WTC11 (cell line): Measurements from ENCODE around the gene GPR68.

ENCODE experiments used
- HMGA2 ChIP-seq: fragments of 250-450 bp; sonication (Bioruptor Pico); IDR thresholded peaks from 2 replicates; pipeline ENCODE4 v1.4.0; 2021; ENCODE audit warnings: mild to moderate bottlenecking, moderate library complexity
- IRF2 ChIP-seq: sonication (generic); formaldehyde crosslinking; IDR thresholded peaks from 2 replicates; pipeline ENCODE4 v1.8.0; 2022; ENCODE audit warnings: low read depth, missing genetic modification reagents, borderline replicate concordance
- MYBL2 ChIP-seq: sonication (generic); formaldehyde crosslinking; IDR thresholded peaks from 2 replicates; pipeline ENCODE4 v1.8.1; 2023; ENCODE audit warnings: mild to moderate bottlenecking, moderate library complexity, missing genetic modification reagents
- NR3C1 ChIP-seq: sonication (generic); formaldehyde crosslinking; conservative IDR thresholded peaks from 2 replicates; pipeline ENCODE4 v1.8.1; 2023; ENCODE audit warnings: low read depth, mild to moderate bottlenecking, missing genetic modification reagents
- SMAD3 ChIP-seq: sonication (generic); formaldehyde crosslinking; IDR thresholded peaks from 2 replicates; pipeline ENCODE4 v1.8.0; 2022; ENCODE audit warnings: missing genetic modification reagents, mild to moderate bottlenecking, borderline replicate concordance
- TF ChIP-seq, protein P1 (sequence below): sonication (generic); formaldehyde crosslinking; conservative IDR thresholded peaks from 2 replicates; pipeline ENCODE4 v1.8.1; 2022; ENCODE audit warnings: mild to moderate bottlenecking, missing genetic modification reagents
- TF ChIP-seq, protein P2 (sequence below): fragments of 200-600 bp; IDR thresholded peaks from 2 replicates; pipeline ENCODE4 v1.8.0; 2022; ENCODE audit warnings: antibody characterized with exemption
- TF ChIP-seq, protein P3 (sequence below): sonication (generic); formaldehyde crosslinking; IDR thresholded peaks from 2 replicates; pipeline ENCODE4 v1.8.1; 2023; ENCODE audit warnings: mild to moderate bottlenecking, missing genetic modification reagents, moderate library complexity
- TF ChIP-seq, protein P4 (sequence below): sonication (generic); formaldehyde crosslinking; conservative IDR thresholded peaks from 2 replicates; pipeline ENCODE4 v1.8.1; 2023; ENCODE audit warnings: mild to moderate bottlenecking, low read depth, missing genetic modification reagents, moderate library complexity
- TF ChIP-seq, protein P5 (sequence below): sonication (generic); formaldehyde crosslinking; IDR thresholded peaks from 2 replicates; pipeline ENCODE4 v1.8.0; 2022; ENCODE audit warnings: mild to moderate bottlenecking, missing genetic modification reagents

DNA sequence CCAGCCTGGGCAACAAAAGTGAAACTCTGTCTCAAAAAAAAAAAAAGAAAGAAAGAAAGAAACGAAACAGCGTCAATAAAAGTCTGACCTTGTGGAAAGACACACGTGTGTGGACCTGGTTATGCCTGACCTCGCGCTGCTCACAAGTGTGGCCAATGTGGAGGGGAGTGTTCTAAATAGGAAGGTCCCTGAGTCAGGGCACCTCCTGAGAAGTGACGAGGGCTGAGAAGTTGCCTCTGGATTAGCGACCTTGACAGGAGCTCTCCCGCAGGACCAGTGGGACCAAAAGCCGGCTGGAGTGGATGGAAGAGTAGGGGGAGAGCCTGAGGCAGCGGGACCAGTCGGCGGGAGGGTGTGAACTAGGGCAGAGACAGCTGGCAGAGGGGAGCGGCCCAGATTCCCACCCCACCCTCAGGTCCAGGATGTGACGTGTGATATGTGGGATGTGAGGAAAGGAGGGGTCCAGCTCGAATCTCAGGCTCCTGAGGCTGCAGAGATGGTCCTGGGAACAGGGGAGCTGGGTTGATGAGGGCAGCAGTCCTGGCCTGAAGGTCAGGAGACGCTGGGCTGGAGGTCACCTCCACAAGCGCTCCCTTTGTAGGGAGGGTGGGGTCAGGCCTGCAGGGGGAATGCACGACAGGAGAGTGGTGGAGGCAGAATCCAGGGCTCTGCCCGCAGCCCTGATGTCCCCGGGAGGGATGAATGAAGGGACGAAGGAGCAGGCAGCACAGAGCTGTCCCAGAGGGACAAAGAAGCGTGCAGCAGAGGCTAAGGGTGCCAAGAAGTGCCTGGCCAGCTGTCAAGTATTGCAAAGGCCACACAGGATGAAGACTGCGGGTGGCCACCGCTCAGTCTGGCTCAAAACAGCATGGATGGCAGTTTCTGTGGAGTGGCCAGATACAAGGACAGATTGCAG is 24.8 kb upstream of the GPR68 start:
- TF ChIP-seq SMAD3 (CRISPR knock-in tag) (no peak), HMGA2 (no peak), NR3C1 (CRISPR knock-in tag) (no peak), MYBL2 (no peak), IRF2 (CRISPR knock-in tag) (no peak)
- TF ChIP-seq, protein P1, sequence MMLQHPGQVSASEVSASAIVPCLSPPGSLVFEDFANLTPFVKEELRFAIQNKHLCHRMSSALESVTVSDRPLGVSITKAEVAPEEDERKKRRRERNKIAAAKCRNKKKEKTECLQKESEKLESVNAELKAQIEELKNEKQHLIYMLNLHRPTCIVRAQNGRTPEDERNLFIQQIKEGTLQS (CRISPR knock-in tag): no peak
- TF ChIP-seq, protein P2, sequence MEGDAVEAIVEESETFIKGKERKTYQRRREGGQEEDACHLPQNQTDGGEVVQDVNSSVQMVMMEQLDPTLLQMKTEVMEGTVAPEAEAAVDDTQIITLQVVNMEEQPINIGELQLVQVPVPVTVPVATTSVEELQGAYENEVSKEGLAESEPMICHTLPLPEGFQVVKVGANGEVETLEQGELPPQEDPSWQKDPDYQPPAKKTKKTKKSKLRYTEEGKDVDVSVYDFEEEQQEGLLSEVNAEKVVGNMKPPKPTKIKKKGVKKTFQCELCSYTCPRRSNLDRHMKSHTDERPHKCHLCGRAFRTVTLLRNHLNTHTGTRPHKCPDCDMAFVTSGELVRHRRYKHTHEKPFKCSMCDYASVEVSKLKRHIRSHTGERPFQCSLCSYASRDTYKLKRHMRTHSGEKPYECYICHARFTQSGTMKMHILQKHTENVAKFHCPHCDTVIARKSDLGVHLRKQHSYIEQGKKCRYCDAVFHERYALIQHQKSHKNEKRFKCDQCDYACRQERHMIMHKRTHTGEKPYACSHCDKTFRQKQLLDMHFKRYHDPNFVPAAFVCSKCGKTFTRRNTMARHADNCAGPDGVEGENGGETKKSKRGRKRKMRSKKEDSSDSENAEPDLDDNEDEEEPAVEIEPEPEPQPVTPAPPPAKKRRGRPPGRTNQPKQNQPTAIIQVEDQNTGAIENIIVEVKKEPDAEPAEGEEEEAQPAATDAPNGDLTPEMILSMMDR: no peak
- TF ChIP-seq, protein P3, sequence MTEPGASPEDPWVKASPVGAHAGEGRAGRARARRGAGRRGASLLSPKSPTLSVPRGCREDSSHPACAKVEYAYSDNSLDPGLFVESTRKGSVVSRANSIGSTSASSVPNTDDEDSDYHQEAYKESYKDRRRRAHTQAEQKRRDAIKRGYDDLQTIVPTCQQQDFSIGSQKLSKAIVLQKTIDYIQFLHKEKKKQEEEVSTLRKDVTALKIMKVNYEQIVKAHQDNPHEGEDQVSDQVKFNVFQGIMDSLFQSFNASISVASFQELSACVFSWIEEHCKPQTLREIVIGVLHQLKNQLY (CRISPR knock-in tag): no peak
- TF ChIP-seq, protein P4, sequence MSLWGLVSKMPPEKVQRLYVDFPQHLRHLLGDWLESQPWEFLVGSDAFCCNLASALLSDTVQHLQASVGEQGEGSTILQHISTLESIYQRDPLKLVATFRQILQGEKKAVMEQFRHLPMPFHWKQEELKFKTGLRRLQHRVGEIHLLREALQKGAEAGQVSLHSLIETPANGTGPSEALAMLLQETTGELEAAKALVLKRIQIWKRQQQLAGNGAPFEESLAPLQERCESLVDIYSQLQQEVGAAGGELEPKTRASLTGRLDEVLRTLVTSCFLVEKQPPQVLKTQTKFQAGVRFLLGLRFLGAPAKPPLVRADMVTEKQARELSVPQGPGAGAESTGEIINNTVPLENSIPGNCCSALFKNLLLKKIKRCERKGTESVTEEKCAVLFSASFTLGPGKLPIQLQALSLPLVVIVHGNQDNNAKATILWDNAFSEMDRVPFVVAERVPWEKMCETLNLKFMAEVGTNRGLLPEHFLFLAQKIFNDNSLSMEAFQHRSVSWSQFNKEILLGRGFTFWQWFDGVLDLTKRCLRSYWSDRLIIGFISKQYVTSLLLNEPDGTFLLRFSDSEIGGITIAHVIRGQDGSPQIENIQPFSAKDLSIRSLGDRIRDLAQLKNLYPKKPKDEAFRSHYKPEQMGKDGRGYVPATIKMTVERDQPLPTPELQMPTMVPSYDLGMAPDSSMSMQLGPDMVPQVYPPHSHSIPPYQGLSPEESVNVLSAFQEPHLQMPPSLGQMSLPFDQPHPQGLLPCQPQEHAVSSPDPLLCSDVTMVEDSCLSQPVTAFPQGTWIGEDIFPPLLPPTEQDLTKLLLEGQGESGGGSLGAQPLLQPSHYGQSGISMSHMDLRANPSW (CRISPR knock-in tag): no peak
- TF ChIP-seq, protein P5, sequence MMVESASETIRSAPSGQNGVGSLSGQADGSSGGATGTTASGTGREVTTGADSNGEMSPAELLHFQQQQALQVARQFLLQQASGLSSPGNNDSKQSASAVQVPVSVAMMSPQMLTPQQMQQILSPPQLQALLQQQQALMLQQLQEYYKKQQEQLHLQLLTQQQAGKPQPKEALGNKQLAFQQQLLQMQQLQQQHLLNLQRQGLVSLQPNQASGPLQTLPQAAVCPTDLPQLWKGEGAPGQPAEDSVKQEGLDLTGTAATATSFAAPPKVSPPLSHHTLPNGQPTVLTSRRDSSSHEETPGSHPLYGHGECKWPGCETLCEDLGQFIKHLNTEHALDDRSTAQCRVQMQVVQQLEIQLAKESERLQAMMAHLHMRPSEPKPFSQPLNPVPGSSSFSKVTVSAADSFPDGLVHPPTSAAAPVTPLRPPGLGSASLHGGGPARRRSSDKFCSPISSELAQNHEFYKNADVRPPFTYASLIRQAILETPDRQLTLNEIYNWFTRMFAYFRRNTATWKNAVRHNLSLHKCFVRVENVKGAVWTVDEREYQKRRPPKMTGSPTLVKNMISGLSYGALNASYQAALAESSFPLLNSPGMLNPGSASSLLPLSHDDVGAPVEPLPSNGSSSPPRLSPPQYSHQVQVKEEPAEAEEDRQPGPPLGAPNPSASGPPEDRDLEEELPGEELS (CRISPR knock-in tag): no peak
